Body of pancreas (tissue), 4 donors: ENCODE results near the gene EXD2. TPM values are rescaled to one million over a fixed set of nuclear protein-coding genes. Genes with fewer than 3 reads are reported as not detected.

Experiments used
- ATAC-seq: fragments of 150-250 bp; one replicate; pipeline ENCODE4 v1.9.1; 2016
- DNase-seq, 4 donors: peaks; one replicate each; pipeline ENCODE4 v3.0.0-alpha.2; 2019
- H3K27ac ChIP-seq, 4 donors: fragments of 200-600 bp; sonication (generic); 1 replicate in 3 of 4; 2 replicates in 1 of 4; pipeline versions ENCODE4 v1.5.1 to v1.6.1; 2016 to 2019; ENCODE audit warnings: mild to moderate bottlenecking in 1 of 4, mixed read lengths in 1 of 4, moderate library complexity in 1 of 4
- H3K27me3 ChIP-seq, 2 donors: fragments of 200-600 bp; sonication (generic); one replicate each; pipeline ENCODE4 v1.6.0; 2016; ENCODE audit warnings: mild to moderate bottlenecking in 1 of 2
- H3K36me3 ChIP-seq, 2 donors: fragments of 200-600 bp; sonication (generic); replicated peaks in 1 of 2; 2 replicates each; pipeline ENCODE4 v1.5.1; 2016; ENCODE audit warnings: low read depth in 2 of 2; ENCODE audit not compliant: insufficient read depth in 1 of 2
- H3K4me1 ChIP-seq: fragments of 200-600 bp; sonication (generic); one replicate; pipeline ENCODE4 v1.6.0; 2016
- H3K4me3 ChIP-seq, 2 donors: fragments of 200-600 bp; sonication (generic); 1 replicate in 1 of 2; 2 replicates in 1 of 2; pipeline ENCODE4 v1.5.1; 2016 to 2019
- H3K9me3 ChIP-seq, 3 donors: fragments of 200-600 bp; sonication (generic); 1 replicate in 2 of 3; 2 replicates in 1 of 3; pipeline ENCODE4 v1.5.1; 2016
- CTCF ChIP-seq, 7 experiments: fragments of 450-650 bp in 4 of 7; fragments of 200-600 bp in 3 of 7; sonication (generic) in 3 of 7; IDR thresholded peaks; one replicate each; pipeline ENCODE4 v1.5.1; 2016 to 2019; ENCODE audit warnings: antibody characterized with exemption in 7 of 7
- POLR2A ChIP-seq, 3 donors: fragments of 450-650 bp; IDR thresholded peaks; one replicate each; pipeline ENCODE4 v1.6.1; 2016; ENCODE audit warnings: antibody characterized with exemption in 3 of 3, mild to moderate bottlenecking in 2 of 3
- WGBS, 2 donors: methylation state at CpG; one replicate each; pipeline ENCODE4 v1.1.5; 2017; 5-methylcytosine and 5-hydroxymethylcytosine counted together
- intact Hi-C: fragments of 100-400 bp; cut with DNase I; formaldehyde crosslinking; loops from one replicate; pipeline ENCODE4 v1.15.1; 2023
- total RNA-seq, 2 donors: library from RNA; depleted of rRNA; stranded (reverse); fragments of >200 nt; gene quantifications; one replicate each; pipeline ENCODE4 v1.1.0, GENCODE V29; 2016

EXD2 gene
- total RNA-seq, 2 donors from 2014 or later = 11.2 to 21.5 TPM

GRCh38 chr14:69249603-69250002 lies 58.3 kb downstream of the EXD2 start:
- WGBS, 2 donors = 92 to 94% methylated on average over 5 of the region's 5 CpGs
- no peaks in the 10 kb centered on the region for H3K27me3 ChIP-seq
- H3K9me3 ChIP-seq = no peaks in the 10 kb centered on the region
- no peak for TF ChIP-seq POLR2A (IDR thresholded peaks at IDR 0.05)
- TF ChIP-seq CTCF (IDR thresholded peaks at IDR 0.05) = no peak
- no peak overlapping the region for H3K4me3 ChIP-seq
- H3K27ac ChIP-seq = no peak overlapping the region
- ATAC-seq (no peak), DNase-seq (no peak)
- intact Hi-C loops = loop anchor here (5.0 kb wide), 1 partner anchor 218 kb away; no protein-coding TSS in a partner anchor
- no peaks in the 10 kb centered on the region for H3K36me3 ChIP-seq
- H3K4me1 ChIP-seq = no peaks in the 10 kb centered on the region

- ATAC-seq = no peak
- Histone ChIP-seq H3K36me3 (no peaks in the 10 kb centered on the region), H3K27ac (no peak overlapping the region), H3K9me3 (no peaks in the 10 kb centered on the region), H3K4me1 (no peaks in the 10 kb centered on the region), H3K27me3 (no peaks in the 10 kb centered on the region), H3K4me3 (no peak overlapping the region)
- intact Hi-C loops = loop anchor here (5.0 kb wide), 1 partner anchor 214 kb away; no protein-coding TSS in a partner anchor
- TF ChIP-seq CTCF (IDR thresholded peaks at IDR 0.05) (no peak), POLR2A (IDR thresholded peaks at IDR 0.05) (no peak)
- 77 to 79% methylated on average over 3 of the region's 3 CpGs for WGBS, 2 donors
- DNase-seq = no peak
Measured at GRCh38 chr14:69252851-69253250, 61.6 kb downstream of the EXD2 start.

GRCh38 chr14:69259168-69259526 lies 67.8 kb downstream of the EXD2 start:
- H3K4me3 ChIP-seq = no peak overlapping the region
- intact Hi-C loops = no loop called here
- DNase-seq (no peak), ATAC-seq (no peak)
- H3K27me3 ChIP-seq = peaks cover 0 to 15% of the 10 kb centered on the region in 2 donors
- no peak overlapping the region for H3K27ac ChIP-seq
- no peaks in the 10 kb centered on the region for H3K36me3 ChIP-seq
- 28 to 29% methylated on average over 14 of the region's 14 CpGs for WGBS, 2 donors
- TF ChIP-seq POLR2A (IDR thresholded peaks at IDR 0.05) (no peak), CTCF (IDR thresholded peaks at IDR 0.05) (no peak)
- H3K9me3 ChIP-seq = no peaks in the 10 kb centered on the region
- H3K4me1 ChIP-seq = peaks cover 27% of the 10 kb centered on the region

GRCh38 chr14:69259527-69260189 lies 68.4 kb downstream of the EXD2 start, which contains the start of gene GALNT16:
GALNT16 (plus strand) TSS chr14:69260158; CDS start chr14:69260291, 133 bp downstream.
- H3K4me3 ChIP-seq = peak within 1 kb of the TSS; percentile 15 to 50
- intact Hi-C loops = no loop called here
- no peaks in the 10 kb centered on the region for H3K9me3 ChIP-seq
- H3K4me1 ChIP-seq = peaks cover 27% of the 10 kb centered on the region
- TF ChIP-seq CTCF (IDR thresholded peaks at IDR 0.05) = peak in 6 of 7 experiments; percentile 10 to 32 (median 22)
- no peak for TF ChIP-seq POLR2A (IDR thresholded peaks at IDR 0.05)
- WGBS, 2 donors = 1 to 2% methylated on average over 18 to 62 of the region's 74 CpGs
- H3K27ac ChIP-seq = peak within 1 kb of the TSS in 2 of 4 donors; percentile 8 to 25
- H3K36me3 ChIP-seq = no peaks in the 10 kb centered on the region
- ATAC-seq (peak; percentile 21), DNase-seq (peak in 3 of 4 donors; percentile 21 to 39 (median 22))
- H3K27me3 ChIP-seq = peaks cover 0 to 15% of the 10 kb centered on the region in 2 donors
